Measurements from ENCODE around the gene SEC23B. TPM values are rescaled to one million over a fixed set of nuclear protein-coding genes. Genes with fewer than 3 reads are reported as not detected.

The SEC23B gene
- total RNA-seq, 1 experiment from 2014 or later: 61.3 TPM

- in situ Hi-C loops (cut with HindIII; ENCODE audit: low pct_unique_long_range_greater_than_20kb, low sequenced_read_pairs): no loop called here
- no peak for ATAC-seq
- no peak for DNase-seq (ENCODE audit: low read depth, low spot score)
- ChIA-PET POLR2A (no interaction called here), CTCF (no interaction called here)
- intact Hi-C loops (cut with micrococcal nuclease; ENCODE audit: unreplicated experiment): no loop called here
- Histone ChIP-seq H3K9me3 (ENCODE audit: control insufficient read depth, insufficient read depth, low read depth, low read length) (no peaks in the 10 kb centered on the region), H3K36me3 (ENCODE audit: control insufficient read depth, insufficient read depth, low read length) (peaks cover 7% of the 10 kb centered on the region), H3K4me1 (ENCODE audit: control insufficient read depth, insufficient read depth, low read length) (no peaks in the 10 kb centered on the region), H3K27ac (ENCODE audit: low read length) (no peak overlapping the region), H3K27me3 (ENCODE audit: control insufficient read depth, insufficient read depth, low read length) (no peaks in the 10 kb centered on the region), H3K4me3 (ENCODE audit: low read depth in 2 of 2, low read length in 2 of 2) (no peak overlapping the region)
- BruUV-seq (replicated peaks): no TSS peak
- TF ChIP-seq, protein P1, sequence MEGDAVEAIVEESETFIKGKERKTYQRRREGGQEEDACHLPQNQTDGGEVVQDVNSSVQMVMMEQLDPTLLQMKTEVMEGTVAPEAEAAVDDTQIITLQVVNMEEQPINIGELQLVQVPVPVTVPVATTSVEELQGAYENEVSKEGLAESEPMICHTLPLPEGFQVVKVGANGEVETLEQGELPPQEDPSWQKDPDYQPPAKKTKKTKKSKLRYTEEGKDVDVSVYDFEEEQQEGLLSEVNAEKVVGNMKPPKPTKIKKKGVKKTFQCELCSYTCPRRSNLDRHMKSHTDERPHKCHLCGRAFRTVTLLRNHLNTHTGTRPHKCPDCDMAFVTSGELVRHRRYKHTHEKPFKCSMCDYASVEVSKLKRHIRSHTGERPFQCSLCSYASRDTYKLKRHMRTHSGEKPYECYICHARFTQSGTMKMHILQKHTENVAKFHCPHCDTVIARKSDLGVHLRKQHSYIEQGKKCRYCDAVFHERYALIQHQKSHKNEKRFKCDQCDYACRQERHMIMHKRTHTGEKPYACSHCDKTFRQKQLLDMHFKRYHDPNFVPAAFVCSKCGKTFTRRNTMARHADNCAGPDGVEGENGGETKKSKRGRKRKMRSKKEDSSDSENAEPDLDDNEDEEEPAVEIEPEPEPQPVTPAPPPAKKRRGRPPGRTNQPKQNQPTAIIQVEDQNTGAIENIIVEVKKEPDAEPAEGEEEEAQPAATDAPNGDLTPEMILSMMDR (IDR thresholded peaks at IDR 0.05): no peak
- no peak for TF ChIP-seq REST (IDR thresholded peaks at IDR 0.05; ENCODE audit: insufficient read depth in 1 of 2, low read depth in 2 of 2, low read length in 1 of 2)
- no peak for TF ChIP-seq SIN3A (IDR thresholded peaks at IDR 0.05; ENCODE audit: borderline replicate concordance, insufficient read depth, low read depth, low read length)
- TF ChIP-seq TCF7L2 (IDR thresholded peaks at IDR 0.05; ENCODE audit: low read depth, low read length): no peak
- no peak for TF ChIP-seq POLR2AphosphoS5 (IDR thresholded peaks at IDR 0.05; ENCODE audit: low read depth, low read length)
These were observed 36.2 kb downstream of the SEC23B start for GRCh38 chr20:18543932-18544331.

GRCh38 chr20:18545566-18545965 lies 37.8 kb downstream of the SEC23B start:
- TF ChIP-seq POLR2AphosphoS5 (IDR thresholded peaks at IDR 0.05; ENCODE audit: low read depth, low read length): no peak
- no peak for TF ChIP-seq TCF7L2 (IDR thresholded peaks at IDR 0.05; ENCODE audit: low read depth, low read length)
- TF ChIP-seq REST (IDR thresholded peaks at IDR 0.05; ENCODE audit: insufficient read depth in 1 of 2, low read depth in 2 of 2, low read length in 1 of 2): no peak
- TF ChIP-seq, protein P1 (IDR thresholded peaks at IDR 0.05): no peak
- no peaks in the 10 kb centered on the region for H3K9me3 ChIP-seq (ENCODE audit: control insufficient read depth, insufficient read depth, low read depth, low read length)
- no peaks in the 10 kb centered on the region for H3K27me3 ChIP-seq (ENCODE audit: control insufficient read depth, insufficient read depth, low read length)
- H3K27ac ChIP-seq (ENCODE audit: low read length): no peak overlapping the region
- H3K4me1 ChIP-seq (ENCODE audit: control insufficient read depth, insufficient read depth, low read length): no peaks in the 10 kb centered on the region
- ChIA-PET POLR2A (no interaction called here), CTCF (no interaction called here)
- peaks cover 12% of the 10 kb centered on the region for H3K36me3 ChIP-seq (ENCODE audit: control insufficient read depth, insufficient read depth, low read length)
- BruUV-seq (replicated peaks): no TSS peak
- no peak overlapping the region for H3K4me3 ChIP-seq (ENCODE audit: low read depth in 2 of 2, low read length in 2 of 2)
- in situ Hi-C loops (cut with HindIII; ENCODE audit: low pct_unique_long_range_greater_than_20kb, low sequenced_read_pairs) (no loop called here), intact Hi-C loops (cut with micrococcal nuclease; ENCODE audit: unreplicated experiment) (no loop called here)
- no peak for DNase-seq (ENCODE audit: low read depth, low spot score)
- no peak for ATAC-seq
